ENCODE measurements around the gene IMMP2L.

Gene IMMP2L

DNA sequence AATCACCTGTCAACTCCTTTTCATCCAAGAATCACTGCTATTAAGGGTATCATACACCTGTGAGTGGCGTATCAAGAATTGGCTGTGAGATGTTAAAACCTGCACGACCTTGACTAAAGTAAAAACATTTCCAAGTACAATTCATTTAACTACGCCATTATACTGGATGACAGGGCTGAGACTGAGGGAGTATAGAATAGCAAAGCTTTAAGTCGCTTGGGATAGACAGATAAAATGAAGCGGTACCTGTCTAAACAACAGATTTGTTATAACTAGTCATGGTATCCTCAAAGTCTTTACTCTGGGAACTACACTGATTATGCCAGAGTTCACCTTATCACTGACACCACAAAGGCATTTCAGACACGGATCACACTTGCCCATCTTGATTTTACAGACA is 837.5 kb downstream of the IMMP2L start:
- TF ChIP-seq, protein P1, sequence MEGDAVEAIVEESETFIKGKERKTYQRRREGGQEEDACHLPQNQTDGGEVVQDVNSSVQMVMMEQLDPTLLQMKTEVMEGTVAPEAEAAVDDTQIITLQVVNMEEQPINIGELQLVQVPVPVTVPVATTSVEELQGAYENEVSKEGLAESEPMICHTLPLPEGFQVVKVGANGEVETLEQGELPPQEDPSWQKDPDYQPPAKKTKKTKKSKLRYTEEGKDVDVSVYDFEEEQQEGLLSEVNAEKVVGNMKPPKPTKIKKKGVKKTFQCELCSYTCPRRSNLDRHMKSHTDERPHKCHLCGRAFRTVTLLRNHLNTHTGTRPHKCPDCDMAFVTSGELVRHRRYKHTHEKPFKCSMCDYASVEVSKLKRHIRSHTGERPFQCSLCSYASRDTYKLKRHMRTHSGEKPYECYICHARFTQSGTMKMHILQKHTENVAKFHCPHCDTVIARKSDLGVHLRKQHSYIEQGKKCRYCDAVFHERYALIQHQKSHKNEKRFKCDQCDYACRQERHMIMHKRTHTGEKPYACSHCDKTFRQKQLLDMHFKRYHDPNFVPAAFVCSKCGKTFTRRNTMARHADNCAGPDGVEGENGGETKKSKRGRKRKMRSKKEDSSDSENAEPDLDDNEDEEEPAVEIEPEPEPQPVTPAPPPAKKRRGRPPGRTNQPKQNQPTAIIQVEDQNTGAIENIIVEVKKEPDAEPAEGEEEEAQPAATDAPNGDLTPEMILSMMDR (IDR thresholded peaks at IDR 0.05; ENCODE audit: insufficient read depth, low read depth, low read length, missing control alignments), result no peak
- no peak overlapping the region for H3K4me3 ChIP-seq (ENCODE audit: low read depth, low read length)
- DNase-seq (ENCODE audit: low read depth), result no peak

DNA sequence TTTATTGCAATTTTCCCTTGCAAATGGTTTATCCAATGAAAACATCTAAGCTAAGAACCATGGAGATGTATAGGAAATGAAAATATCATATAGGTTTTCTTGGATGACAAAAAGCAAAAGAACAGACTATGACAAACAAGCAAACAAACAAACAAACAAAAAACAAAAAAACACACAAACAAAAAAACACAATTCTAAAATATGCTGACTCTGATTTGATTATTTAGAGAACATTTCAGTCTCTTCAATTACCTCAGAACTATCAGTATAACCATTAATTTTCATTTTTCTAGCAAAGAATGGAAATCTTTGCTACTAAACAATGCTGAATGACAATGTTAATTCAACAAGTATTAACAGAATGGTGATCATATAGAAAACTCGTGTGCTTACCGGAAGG is 840.9 kb downstream of the IMMP2L start:
- TF ChIP-seq, protein P1 (IDR thresholded peaks at IDR 0.05; ENCODE audit: insufficient read depth, low read depth, low read length, missing control alignments), result no peak
- no peak overlapping the region for H3K4me3 ChIP-seq (ENCODE audit: low read depth, low read length)
- DNase-seq (ENCODE audit: low read depth), result no peak

DNA sequence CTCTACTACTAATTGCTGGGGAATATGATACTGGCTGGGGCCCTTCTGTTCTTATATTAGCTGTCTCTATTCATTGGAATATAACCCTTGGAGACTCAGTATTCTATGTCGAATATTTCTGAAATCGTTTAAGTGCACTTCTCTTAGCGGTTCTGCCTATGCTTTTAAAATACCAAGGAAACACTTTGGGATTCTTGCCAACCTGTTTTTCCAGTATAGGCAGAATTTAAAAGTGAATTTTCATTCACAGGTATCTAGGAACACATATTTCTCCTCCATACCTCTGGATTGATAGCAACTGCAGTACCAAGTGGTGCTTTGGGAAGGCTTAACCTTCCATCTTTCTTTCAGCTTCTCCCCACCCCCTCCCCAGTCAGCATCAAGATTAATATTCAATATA is 841.7 kb downstream of the IMMP2L start:
- H3K4me3 ChIP-seq (ENCODE audit: low read depth, low read length), result no peak overlapping the region
- no peak for DNase-seq (ENCODE audit: low read depth)
- TF ChIP-seq, protein P1 (IDR thresholded peaks at IDR 0.05; ENCODE audit: insufficient read depth, low read depth, low read length, missing control alignments), result no peak

DNA sequence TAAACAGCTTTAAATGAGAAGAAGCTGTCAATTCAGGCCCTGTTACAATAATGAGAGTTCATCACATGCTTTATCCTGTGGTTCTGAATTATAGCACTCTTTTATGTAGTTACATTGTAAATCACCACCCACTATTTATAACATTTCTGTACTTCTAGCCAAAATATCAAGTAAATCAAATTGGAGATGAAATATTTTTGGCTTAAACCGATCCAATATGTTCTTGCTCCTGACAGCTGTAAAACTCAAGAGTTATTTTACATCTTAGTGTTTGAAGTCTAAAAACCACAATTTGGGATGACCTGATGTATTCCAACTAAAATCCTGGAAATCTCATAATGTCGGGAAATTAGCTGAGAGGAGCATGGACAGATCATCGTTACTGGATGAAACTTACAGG is 842.6 kb downstream of the IMMP2L start:
- DNase-seq (ENCODE audit: low read depth), result no peak
- H3K4me3 ChIP-seq (ENCODE audit: low read depth, low read length), result no peak overlapping the region
- TF ChIP-seq, protein P1 (IDR thresholded peaks at IDR 0.05; ENCODE audit: insufficient read depth, low read depth, low read length, missing control alignments), result no peak

DNA sequence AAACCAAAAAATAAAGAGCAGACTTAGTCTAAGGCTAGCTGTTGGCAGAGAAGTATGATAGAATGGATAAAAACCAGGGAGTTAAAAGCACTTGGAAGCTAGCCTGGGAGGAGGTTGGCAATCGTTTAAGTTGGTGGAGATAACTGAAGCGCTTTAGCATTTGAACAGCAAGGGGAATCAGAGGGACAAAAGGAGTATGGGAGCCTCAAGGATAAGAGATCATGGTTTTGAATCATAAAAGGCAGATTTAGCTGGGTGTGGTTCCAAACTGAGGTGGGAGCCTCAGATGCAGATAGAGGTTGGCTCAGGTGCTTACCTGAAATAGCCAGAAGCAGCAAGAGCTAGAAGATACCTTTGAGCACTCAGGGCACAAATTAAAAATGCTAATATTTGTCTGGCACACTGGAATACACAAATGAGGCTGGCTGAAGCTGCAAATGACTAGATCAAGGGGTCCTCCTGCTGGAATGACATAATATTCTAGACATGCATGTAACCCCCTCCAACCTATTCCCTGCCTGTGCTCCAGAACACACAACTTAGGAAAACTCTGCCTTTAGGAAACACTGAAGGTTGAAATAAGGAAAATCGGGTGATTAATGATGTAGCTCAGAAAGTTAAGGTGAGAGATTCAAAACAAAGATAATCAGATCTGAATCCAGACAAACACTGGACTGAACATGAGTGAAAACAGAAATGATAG is 843.6 kb downstream of the IMMP2L start:
- TF ChIP-seq, protein P1 (IDR thresholded peaks at IDR 0.05; ENCODE audit: insufficient read depth, low read depth, low read length, missing control alignments), result no peak
- no peak overlapping the region for H3K4me3 ChIP-seq (ENCODE audit: low read depth, low read length)
- DNase-seq (ENCODE audit: low read depth), result no peak

DNA sequence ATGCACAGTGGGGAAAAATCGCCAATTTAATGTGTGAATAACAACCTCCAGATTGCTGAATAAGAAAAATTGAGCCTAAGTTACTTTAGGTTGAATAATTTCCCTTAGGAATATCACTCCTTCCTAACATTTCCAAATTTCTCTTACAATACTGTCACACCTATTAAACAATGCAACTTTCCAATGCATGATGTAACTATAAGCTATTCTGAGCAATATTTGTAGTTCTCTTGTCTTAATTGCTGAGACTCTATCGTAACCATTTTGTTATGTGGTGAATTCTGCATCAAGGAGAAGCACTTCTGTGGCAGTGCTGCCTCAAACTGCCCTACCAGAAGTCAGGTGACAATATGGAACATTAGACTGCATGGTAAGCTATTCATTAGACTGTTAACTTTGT is 858.1 kb downstream of the IMMP2L start:
- DNase-seq (ENCODE audit: low read depth), result no peak
- no peak overlapping the region for H3K4me3 ChIP-seq (ENCODE audit: low read depth, low read length)
- TF ChIP-seq, protein P1 (IDR thresholded peaks at IDR 0.05; ENCODE audit: insufficient read depth, low read depth, low read length, missing control alignments), result no peak

DNA sequence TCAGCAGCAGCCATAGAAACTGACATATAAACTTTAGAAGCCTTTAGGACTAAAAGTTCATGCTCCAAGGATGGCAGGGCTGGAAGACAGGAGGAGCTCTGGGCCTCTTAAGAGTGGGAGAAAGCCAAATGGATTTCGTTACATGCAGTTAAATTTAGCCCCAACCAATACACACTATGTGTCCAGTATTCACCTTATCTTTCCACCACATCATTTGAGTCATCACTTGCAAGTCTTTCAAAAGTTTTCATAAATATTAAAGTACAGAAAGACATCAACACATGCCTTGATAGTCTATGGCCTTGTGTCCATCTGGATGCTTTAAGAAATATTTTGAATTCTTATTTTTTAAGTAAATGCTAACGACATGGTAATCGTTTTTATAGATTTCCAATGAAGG is 863.7 kb downstream of the IMMP2L start:
- TF ChIP-seq, protein P1 (IDR thresholded peaks at IDR 0.05; ENCODE audit: insufficient read depth, low read depth, low read length, missing control alignments), result no peak
- DNase-seq (ENCODE audit: low read depth), result no peak
- no peak overlapping the region for H3K4me3 ChIP-seq (ENCODE audit: low read depth, low read length)
